A549 treated with ZK216348 at 1 μM for 4 hours (cell line): Measurements from ENCODE around the gene CCDC106. TPM values are rescaled to one million over a fixed set of nuclear protein-coding genes. Genes with fewer than 3 reads are reported as not detected.

Experiments used
- total RNA-seq: library from RNA; stranded (reverse); fragments of 200-300 nt; extraction: Qiagen RNA extraction; gene quantifications from 5 replicates; pipeline ENCODE4 v1.2.3, GENCODE V29; 2022; ENCODE audit warnings: low read depth

The CCDC106 gene
- 12.8 to 19.3 TPM (median 18.8 TPM) in 5 replicates for total RNA-seq

DNA sequence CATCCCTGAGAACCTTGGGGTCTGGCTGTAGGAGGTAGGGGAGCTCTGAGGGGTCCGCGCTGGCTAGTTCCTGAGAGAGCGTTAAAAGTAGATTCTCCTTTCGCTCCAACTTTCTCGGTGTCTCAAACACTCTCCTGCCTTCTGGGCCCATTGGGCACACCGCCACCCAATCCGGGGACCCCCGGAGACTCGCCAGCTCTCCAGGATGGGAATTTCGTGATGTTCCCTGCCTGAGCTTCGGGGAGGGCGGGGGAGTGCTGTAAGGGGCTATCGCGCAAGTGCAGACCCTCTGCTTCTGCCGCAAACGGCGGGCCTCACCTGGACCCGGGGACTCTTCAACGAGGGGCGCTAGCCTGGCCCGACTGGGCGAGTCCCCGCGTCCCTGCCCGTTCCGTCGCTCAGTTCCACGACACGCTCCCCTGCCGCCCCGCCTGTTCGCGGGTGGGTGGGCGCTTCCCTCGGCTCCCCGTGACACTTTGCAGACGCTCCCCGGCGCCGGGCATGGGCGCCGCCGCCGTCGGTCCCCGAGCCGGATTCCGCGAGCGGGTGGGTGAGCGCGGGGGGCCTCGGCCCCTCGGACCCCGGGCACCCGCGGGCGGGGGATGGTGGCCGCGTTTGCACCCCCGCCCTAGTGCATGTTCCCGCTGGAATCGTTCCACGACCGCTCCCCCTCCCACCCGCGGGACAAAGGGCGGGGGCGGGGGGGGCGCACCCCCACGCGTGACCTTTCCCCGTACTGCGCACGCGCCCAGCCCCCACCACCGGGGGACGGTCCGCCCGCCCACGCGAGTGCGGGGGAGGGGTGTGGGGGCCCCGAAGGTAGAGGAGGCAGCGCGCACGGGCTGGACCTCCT, at the start of gene CCDC106:
Gene CCDC106 (plus strand): TSS at position 481 of the 853 bp plus-strand sequence. CDS start 835 bp downstream, outside the sequence.

DNA sequence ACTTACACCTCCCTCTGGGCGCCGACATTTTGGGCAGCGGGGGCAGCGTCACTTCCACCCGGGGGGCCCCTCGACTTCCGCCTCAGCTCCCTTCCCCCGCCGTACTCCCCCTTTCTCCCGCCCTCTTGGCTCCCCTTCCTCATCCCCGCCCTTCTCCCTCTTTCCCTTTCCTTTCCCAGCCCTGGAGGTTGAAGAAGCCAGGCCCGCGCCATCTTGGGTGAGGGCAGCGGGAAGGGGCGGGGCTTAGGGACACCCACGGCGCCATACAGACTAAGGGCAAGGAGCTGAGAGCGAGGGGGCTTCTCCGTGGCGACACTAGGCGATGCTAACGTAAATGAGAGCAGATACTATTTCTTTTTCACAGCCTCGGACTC, 48.6 kb upstream of the CCDC106 start, which contains the start of gene FIZ1:
Gene FIZ1 (minus strand): TSS at position 50 of the 374 bp plus-strand sequence. CDS start 1,652 bp downstream, outside the sequence.

GRCh38 chr19:55599842-55600661, 48.0 kb upstream of the CCDC106 start, which contains the start of gene ZNF524:
Gene ZNF524 (plus strand): TSS chr19:55600288. CDS start chr19:55602113, 1,825 bp downstream.

GRCh38 chr19:55605637-55606470, 42.2 kb upstream of the CCDC106 start, which contains the start of gene ZNF865:
Gene ZNF865 (plus strand): TSS chr19:55605647. CDS start chr19:55613619, 7,972 bp downstream.

DNA sequence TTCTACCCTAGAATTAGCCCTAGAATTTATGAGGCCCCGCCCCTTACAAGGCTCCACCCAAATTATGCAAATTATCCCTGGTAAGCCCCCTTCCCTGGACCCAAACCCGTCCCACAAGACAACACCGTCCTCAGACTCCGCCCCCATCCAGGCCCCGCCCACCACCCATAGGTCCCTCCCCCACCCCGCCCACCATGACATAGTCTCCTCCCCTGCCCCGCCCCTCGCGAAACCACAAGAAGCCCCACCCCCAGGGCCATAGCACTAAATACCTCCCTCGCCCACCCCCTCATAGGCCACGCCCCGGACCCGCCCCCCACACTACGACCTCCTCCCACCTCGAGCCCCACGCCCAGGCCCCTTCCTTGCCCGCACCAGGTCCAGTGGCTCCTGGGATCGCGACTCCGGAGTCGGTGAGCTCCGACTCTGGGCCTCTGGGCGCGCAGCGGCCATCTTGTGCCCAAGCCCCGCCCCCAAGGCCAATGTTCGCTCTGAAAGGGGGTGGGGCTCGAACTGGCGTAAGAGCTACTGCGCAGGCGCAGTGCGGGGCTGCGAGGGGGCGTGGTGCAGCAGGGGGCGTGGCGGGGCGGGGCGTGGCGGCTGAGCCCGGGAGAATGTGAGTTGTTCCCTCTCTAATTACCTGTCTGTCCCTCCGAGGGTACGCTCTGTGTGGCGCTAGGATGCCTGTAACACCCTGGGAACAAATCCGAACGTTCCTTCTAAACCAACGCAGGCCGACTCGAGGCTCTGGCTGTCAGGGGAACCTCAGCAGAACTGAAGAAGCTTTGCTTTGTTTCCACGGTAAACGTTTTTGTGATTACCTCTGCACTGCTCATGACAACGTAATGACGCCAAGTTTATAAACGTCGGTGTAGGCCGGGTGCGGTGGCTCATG, 23.7 kb upstream of the CCDC106 start, which contains the start of gene ZNF784:
Gene ZNF784 (minus strand): TSS at position 458 of the 895 bp plus-strand sequence. CDS start 5 bp downstream, at position 453.

DNA sequence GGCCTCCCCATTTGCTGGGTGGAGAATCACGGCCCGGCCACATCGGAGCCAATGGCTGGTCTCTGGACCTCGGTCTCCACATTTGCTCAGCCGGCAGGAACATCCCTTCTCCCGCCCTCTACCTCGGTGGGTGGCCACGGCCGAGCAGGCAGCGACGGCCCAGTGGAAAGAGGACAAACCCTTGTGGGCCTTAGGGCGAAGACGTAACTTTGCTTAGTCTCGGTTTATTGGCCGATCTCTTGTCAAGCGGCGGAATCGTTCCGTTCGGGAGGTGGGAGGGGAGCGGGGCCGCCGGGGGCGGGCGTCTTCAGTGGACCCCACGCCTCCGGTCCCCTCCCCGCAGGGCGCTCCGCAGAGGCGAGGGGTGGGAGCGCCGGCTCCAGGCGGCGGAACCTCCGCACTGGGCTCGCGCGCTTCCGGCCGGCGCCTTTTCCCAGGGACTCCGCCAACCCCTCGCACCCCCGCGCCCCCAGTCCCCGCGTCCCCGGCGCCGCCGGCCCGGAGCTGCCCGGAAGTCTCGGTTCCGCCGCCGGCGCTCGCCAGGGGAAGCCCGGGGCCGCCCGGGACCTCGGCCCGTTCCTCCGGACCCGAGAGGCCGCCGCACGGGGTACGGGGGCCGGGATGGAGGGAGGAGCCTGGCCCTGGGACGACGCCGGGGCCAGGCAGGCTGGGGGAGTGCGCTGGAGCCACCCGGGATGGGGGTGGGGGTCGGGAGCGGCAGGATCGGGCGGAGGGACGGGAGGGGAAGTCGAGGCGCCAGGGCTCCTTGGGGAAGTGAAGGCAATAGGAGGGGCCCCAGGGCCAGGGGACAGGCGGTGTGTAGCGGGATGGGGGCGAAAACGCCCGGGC, 7.2 kb upstream of the CCDC106 start, which contains the start of gene ZNF580:
Gene ZNF580 (plus strand): TSS at position 426 of the 849 bp plus-strand sequence. CDS start 1,507 bp downstream, outside the sequence.

GRCh38 chr19:55643003-55643886, 4.8 kb upstream of the CCDC106 start, which contains the start of gene ZNF581:
Gene ZNF581 (plus strand): TSS chr19:55643649. CDS start chr19:55644572, 923 bp downstream.

GRCh38 chr19:55654868-55655647, 7.0 kb downstream of the CCDC106 start, which contains the start of gene U2AF2:
Gene U2AF2 (plus strand): TSS chr19:55655035. CDS start chr19:55655105, 70 bp downstream.

DNA sequence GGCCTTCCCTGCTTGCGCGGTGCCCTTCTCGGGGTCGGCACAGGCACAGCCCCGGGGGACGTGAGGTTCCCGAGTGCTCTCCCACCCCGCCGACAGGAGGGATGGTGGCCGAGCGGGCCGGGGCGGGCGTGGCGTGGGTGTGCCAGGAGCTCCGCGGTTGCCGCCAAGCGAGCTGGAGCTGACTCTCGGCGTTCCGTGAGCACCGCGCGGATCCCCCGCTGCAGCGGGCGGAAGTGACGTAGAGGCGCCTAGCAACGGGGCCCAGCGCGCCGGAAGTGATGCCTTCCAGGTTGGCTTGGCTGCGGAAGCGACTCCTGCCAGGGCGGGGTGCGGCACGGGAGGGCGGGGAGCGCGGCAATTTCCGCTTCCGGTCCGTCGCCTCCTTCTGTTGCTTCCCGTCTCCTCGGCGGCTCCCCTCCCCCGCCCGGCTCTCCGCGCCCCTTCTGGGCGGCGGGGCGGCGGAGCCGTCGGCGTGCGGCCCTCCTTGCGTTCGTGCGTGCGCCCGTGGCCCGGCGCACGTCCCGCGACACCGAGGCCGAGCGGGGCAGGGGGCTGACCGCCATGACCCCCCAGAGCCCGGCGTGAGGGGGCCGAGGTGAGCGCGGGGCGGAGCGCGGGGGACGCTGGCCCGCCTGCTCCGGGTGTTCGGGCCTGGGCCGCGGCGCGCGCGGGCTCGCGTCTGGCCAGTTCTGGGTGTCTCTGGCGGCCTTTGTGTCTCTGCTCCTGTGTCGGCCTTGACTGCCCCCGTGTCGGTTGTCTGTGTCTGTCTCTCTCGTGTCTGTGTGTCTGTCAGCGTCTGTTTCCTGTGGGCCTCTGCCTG, 27.0 kb downstream of the CCDC106 start, which contains the start of gene EPN1:
Gene EPN1 (plus strand): TSS at position 386 of the 820 bp plus-strand sequence. CDS start 3,402 bp downstream, outside the sequence.

Other genes starting within 250 kb of the CCDC106 start
- gene UBE2S, start 240.4 kb upstream of the CCDC106 start, total RNA-seq = 317 to 626 TPM (median 479 TPM) in 5 replicates
- not detected in 5 replicates for gene SHISA7, start 204.9 kb upstream of the CCDC106 start, total RNA-seq
- 36.3 to 64.0 TPM (median 58.6 TPM) in 5 replicates for gene ISOC2, start 186.6 kb upstream of the CCDC106 start, total RNA-seq
- not detected in 5 replicates for gene C19orf85, start 183.5 kb upstream of the CCDC106 start, total RNA-seq
- gene ZNF628, start 171.6 kb upstream of the CCDC106 start, total RNA-seq = 2.7 to 8.8 TPM (median 6.9 TPM) in 5 replicates
- 32.8 to 59.9 TPM (median 49.9 TPM) in 5 replicates for gene NAT14, start 163.0 kb upstream of the CCDC106 start, total RNA-seq
- gene SSC5D, start 159.8 kb upstream of the CCDC106 start, total RNA-seq = 0.69 to 1.2 TPM (median 0.82 TPM) in 5 replicates
- gene SBK2, start 111.1 kb upstream of the CCDC106 start, total RNA-seq = 0.61 to 2.5 TPM (median 2.0 TPM) in 5 replicates
- gene SBK3, start 102.7 kb upstream of the CCDC106 start, total RNA-seq = 0.44 to 1.5 TPM (median 1.5 TPM) in 5 replicates
- gene ZNF579, start 67.4 kb upstream of the CCDC106 start, total RNA-seq = 14.9 to 40.1 TPM (median 32.3 TPM) in 5 replicates
- gene FIZ1, start 48.7 kb upstream of the CCDC106 start, total RNA-seq = 17.5 to 25.7 TPM (median 24.4 TPM) in 5 replicates
- 5.5 to 21.0 TPM (median 18.9 TPM) in 5 replicates for gene ZNF524, start 47.9 kb upstream of the CCDC106 start, total RNA-seq
- 5.4 to 14.2 TPM (median 13.0 TPM) in 5 replicates for gene ZNF865, start 42.6 kb upstream of the CCDC106 start, total RNA-seq
- 4.2 to 6.8 TPM (median 6.3 TPM) in 5 replicates for gene ZNF784, start 23.6 kb upstream of the CCDC106 start, total RNA-seq
- gene ZNF580, start 7.2 kb upstream of the CCDC106 start, total RNA-seq = 28.5 to 56.8 TPM (median 53.1 TPM) in 5 replicates
- 30.4 to 50.5 TPM (median 46.8 TPM) in 5 replicates for gene ZNF581, start 4.6 kb upstream of the CCDC106 start, total RNA-seq
- gene U2AF2, start 6.8 kb downstream of the CCDC106 start, total RNA-seq = 185 to 322 TPM (median 309 TPM) in 5 replicates
- gene EPN1, start 27.0 kb downstream of the CCDC106 start, total RNA-seq = 96.1 to 229 TPM (median 208 TPM) in 5 replicates
- not detected in 5 replicates for gene NLRP9, start 90.2 kb downstream of the CCDC106 start, total RNA-seq
- 0.28 to 1.1 TPM (median 0.51 TPM) in 4 of 5 replicates, not detected in the other for gene RFPL4A, start 110.9 kb downstream of the CCDC106 start, total RNA-seq
- gene RFPL4AL1, start 120.9 kb downstream of the CCDC106 start, total RNA-seq = not detected in 5 replicates
- gene NLRP11, start 183.8 kb downstream of the CCDC106 start, total RNA-seq = 0.05 to 0.06 TPM in 2 of 5 replicates, not detected in the others
- gene NLRP4, start 188.3 kb downstream of the CCDC106 start, total RNA-seq = not detected in 5 replicates